Amniotic epithelial cell (primary cell): ENCODE measurements around the gene SYNPR.

Experiments used
- DNase-seq: peaks from one replicate; pipeline ENCODE4 v3.0.0-alpha.2; 2010; ENCODE audit warnings: low read depth

Gene SYNPR

DNA sequence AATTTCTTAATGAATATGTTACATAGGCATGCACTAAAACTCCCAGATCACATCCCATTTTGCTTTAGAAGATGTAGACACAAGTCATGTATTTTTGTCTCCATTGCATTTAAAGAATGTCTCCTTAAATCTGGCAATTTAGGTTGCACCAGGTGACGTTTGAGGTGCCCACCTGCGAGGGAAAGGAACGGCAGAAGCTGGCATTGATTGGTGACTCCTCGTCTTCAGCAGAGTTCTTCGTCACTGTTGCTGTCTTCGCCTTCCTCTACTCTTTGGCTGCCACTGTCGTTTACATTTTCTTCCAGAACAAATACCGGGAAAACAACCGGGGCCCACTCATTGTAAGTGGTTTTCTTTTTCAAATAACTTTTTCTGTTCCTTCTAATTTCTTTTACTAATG lies 278.3 kb downstream of the SYNPR start:
- DNase-seq: no peak

DNA sequence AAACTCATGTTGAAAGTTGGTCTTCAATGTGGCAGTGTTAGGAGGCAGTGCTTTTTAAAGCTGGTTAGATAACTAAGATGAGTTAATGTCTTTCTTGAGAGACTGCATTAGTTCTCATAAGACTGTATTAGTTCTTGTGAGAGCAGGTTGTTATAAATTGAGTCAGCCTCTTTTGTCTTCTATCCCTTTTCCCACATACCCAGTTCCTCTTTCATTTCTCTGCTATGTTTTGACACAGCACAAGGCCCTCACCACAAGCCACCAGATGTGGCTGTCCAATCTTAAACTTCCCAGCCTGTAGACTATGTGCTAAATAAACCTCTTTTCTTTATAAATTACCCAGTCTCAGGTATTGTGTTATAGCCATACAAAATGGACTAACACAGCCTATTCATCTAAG lies 279.8 kb downstream of the SYNPR start:
- no peak for DNase-seq

DNA sequence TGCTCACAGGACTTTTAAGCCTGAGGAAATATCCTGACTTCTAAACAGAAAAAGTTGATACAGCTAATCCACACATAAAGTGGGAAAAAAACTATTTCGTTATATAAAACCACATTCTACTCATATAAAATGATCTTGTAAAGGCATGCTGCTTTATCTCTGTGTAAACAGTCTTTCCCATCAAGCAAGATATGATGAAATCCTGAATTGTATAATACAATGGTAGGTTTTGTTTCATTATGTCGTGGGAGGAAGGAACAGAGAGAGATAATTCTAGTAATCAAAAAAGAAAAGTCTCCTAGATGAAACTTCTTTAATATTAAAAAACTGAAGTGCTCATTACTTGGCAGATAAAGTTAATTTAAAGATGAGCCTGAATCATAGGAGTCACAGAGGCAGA lies 281.8 kb downstream of the SYNPR start:
- peak; percentile 2 for DNase-seq

DNA sequence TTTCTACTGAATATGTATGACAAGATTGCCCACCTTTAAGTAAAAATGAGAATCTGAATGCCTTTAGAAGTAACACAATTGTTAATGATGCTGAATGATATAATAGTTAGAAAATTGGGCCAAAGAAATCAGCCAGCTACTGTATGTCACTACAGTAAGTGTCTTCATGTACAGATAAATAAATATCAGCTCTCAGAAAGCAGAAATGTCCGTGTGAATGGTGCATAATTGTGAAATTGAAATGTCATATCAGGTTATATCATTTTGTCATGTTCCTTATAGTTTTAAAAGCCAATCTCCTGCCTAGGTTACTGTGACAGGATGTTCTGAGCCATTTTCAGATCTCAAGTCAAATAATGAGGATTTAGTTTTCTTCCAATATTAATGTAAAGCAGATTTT lies 283.8 kb downstream of the SYNPR start:
- DNase-seq: no peak

DNA sequence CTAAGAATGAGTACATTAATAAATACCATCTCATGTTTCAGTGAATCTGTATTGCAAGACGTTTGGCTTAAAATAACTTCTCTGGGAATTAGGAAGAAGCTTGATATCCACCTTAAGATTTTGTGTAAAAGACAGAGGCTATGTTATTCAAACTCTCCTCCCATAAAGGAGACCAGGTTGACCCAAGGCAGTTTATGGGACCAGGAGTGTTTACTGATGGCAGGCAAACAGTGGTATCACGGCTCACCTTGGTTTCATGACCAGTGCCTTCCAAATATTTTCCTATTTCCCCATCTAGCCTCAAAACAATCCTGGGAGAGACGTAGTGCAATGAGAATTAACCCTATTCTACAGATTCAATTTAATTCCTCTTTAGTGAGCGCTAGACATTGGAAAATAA lies 284.2 kb downstream of the SYNPR start:
- no peak for DNase-seq

DNA sequence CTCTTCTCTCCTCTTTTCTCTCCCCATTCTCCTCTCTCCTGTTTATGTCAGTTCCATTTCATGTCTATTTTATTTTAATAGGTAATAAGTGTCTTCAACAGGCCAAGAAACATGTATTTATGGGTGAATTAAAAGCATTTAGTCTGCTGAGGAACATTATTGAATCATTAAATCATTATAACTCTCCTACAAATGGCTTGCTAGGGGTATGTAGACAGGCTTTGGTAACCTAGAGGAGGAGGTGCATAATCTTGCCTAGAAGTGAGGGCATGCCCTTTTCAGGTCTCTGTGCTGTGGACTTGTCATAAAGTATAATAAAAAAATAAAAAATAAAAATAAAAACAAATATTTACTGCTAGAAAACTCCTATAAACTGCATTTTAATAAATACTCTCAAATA lies 285.5 kb downstream of the SYNPR start:
- no peak for DNase-seq

DNA sequence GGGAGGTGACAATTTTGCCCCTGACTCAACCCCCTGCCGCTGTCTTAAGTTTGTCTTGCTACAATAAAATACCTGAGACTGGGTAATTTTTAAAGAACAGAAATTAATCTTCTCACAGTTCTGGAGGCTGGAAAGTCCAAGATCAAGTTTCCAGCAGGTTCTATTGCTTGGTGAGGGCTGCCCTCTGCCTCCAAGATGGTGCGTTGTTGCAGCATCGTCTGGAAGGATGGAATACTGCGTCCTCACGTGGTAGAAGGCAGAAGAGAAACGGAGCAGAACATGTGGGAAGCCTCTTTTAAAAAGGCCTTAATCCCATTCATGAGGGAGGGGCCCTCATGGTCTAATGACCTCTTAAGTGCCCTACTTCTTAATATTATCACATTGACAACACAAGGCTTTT lies 287.1 kb downstream of the SYNPR start:
- DNase-seq: no peak

DNA sequence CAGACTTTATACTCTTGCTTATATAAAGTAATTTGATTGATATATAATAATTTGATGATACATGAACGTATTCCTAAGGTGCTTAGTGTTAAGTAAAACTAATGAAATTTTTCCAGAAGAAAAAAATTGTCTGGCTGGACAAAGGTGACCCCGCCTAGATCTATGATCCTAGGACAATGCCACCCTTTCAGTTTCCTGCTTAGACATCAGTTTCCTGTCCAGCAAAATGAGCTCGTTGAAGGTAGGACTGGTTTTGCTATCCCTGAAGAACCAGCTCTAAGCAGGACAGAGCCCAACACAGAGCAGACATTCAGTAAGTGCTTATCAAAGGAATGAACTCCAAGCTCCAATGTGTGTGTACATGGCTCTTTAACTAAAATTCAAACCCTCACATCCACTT lies 293.6 kb downstream of the SYNPR start:
- DNase-seq: no peak

DNA sequence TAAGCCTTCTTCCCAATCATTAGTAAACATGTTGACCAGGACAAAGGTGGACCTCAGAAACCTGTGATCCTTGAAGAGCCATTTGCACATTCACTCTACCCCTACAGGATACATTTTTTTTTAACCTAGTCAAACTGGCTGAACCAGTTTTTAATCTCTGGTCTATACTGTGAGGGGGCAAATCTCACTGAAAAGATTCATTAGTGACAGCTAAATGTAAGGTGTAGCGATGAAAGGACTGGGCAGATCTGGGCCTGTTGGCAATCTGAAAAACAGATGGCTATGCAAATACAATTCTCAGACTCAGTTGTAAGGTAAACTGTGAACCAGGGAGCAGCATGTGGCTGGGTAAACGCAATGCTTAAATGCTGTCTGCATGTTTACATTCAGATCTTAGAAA lies 298.7 kb downstream of the SYNPR start:
- DNase-seq: no peak

DNA sequence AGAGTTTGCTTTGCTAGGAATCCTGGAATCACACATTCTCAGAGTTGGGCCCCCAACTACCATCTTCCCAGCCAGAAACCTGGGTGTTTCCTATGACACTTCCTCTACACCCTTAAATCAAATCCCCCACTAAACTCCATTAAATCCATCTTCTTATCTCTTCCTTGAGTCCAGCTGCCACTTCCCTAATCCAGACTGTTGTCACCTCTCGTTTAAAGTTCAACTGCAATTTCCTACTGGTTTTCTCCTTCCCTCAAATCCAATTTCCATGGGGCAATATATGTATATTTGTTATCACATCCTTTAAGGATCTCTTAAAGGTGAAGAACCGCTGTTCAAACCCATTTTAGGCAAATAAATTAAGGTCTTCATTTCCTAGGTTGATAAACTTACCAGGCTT lies 300.8 kb downstream of the SYNPR start:
- no peak for DNase-seq

DNA sequence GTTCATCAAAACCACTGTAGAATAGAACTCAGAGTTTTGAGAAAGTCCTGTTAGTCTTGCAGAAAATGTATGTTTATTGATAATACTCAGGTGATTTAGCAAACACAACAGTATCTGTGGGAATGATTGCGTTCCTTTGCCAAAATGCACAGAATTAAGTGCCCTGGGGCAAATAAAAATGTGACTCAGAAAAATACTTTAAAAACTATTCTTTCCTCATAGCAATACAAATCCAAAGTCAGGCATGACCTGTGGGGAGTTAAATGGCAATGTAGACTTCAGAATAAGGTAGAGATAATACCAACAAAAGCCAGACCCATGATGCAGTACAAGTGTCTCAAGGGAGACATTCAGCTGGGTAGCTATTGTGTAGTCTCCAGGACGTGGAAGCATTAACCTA lies 302.0 kb downstream of the SYNPR start:
- DNase-seq: no peak

DNA sequence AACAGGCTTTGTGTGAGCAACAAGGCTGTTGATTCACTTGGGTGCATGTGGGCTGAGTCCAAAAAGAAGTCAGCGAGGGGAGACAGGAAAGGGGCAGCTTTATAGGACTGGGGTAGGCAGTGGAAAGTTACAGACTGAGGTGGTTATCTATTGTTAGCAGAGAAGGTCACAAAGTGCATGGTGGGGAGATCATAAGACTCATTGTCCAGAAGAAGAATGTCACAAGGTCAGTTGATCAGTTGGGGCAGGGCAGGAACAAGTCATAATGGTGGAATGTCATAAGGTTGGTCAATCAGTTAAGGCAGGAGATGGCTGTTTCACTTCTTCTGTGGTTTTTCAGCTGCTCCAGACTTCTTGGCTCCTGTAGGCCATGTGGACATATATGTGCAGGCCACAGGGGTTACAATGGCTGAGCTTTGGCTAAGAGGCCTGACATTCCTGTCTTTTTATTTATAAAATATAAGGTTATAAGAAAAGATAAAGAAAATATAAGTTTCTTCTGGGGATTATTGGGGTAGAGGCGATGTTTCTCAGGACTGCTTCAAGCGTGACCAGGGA lies 304.9 kb downstream of the SYNPR start:
- DNase-seq: no peak

DNA sequence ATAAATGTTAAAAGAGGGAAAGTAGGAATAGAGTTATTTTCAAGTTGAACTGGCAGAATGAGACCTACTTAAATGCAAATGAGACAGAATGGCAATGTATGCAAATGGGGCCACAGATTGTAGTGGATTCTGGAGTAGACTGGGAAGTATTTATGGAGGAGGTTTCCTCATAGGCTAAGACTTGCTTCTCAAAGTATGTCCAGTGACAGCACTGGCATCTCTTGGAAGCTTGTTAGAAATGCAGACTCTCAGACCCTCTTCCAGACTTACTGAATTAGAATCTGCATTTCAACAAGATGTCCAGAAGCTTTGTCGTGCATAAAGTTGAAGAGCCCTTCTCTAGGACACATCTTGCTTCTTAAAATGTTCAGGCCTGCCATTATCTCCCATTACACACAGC lies 306.6 kb downstream of the SYNPR start:
- DNase-seq: no peak

DNA sequence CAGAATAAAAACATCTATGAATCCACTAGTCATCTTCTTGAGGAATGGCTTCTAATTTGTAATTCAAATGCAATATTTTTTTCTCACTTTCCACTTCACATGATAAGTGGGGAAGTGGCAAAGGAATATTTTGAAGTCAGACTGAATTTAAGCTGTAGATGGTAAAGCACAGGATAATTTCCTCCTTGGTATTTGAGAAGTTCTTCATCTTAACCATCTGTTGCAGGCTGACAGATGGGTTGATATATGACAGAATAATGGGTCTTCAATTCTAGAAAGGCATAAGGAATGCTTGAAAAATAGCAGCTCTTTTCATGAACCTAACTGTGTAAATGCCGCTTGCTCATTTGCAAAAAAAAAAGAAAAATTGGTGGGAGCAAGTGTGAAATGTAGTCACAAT lies 307.8 kb downstream of the SYNPR start:
- no peak for DNase-seq

DNA sequence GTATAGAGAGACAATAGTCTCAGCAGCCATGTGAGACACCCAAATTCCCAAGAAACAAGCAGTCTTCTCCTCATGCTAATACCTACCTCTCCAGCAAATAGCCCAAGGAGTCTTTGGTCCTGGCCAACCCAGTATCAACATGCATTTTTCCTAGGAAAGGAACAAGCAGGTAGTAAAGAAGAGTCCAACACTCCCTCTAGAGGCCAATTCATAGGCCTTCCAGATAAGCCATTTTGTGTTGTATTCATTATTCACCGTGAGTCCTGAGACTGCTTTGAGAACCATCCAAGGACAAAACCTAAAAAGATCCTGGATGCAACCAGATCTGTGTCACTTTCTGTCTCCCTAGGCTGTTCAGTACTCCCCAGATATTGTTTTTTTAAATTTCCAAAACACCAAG lies 310.8 kb downstream of the SYNPR start:
- no peak for DNase-seq

DNA sequence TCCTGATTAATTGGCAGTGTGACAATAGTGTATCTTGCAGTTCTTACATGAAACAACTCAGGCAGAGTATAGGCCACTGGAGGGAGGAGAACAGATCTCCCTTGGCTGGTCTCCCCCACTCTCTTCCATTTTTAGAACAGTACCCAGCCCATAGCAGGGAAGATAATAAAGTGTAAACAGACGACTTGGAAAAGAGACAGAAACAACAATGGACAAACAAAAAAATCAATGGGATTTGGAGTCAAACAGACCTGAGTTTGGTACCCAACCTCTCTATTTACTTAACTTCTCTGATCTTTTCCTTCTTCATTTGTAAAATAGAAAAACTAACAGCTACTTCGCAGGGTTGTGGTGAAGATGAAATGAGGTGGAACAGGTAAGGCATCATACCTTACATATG lies 315.7 kb downstream of the SYNPR start:
- no peak for DNase-seq

DNA sequence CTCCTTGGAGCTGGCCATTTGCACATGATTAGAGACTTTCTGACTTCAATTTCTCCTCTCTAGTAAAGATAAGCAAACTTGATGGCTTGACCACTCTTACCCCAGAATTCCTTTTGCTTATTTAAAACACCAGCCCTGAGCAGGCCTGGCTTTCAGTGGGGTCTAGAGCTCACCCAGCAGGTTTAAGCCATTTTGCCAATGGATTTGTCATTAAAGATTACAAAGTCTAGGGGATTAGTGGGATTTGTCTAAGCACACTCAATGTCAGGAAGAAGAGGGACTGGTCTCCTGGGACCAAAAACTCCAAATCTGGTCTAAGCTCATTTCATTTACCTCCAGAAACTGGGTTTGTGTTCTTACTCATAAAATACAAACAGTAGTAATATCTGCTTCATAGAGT lies 317.1 kb downstream of the SYNPR start:
- no peak for DNase-seq

DNA sequence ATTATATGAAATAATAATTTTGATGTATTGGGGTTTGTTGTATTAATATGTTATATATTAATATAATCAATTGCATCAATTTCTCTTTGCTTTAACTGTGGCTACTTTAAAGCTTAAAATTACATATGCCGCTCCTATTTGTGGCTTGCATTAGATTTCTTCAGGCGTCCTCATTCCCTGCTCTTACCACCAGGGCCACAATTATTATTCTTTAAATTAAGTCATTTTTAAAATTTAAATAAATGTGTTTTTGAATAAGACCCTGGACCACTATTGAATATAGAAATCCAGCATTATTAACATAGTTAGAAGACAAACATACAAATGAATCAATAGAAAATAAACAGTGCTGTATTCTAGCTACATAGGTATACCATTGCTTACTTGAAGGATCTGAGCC lies 318.9 kb downstream of the SYNPR start:
- DNase-seq: no peak

DNA sequence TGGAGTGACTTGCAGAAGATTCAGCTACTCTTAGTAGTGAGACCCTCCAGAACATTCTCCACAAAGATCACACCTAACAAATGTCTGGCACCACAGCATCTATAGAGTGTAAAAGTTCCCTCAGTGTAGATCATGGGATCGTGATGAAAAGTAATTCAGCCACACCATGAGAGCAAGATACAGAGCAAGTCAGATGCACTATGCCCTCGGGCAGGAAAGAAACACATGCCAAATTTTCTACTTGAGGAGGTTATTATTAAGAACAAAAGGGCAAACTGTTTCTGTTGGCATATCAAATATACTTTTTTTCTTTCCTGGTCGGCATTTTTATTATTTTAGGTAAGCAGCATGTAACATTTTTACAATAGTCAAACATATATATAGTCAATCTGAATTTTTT lies 329.6 kb downstream of the SYNPR start:
- no peak for DNase-seq

DNA sequence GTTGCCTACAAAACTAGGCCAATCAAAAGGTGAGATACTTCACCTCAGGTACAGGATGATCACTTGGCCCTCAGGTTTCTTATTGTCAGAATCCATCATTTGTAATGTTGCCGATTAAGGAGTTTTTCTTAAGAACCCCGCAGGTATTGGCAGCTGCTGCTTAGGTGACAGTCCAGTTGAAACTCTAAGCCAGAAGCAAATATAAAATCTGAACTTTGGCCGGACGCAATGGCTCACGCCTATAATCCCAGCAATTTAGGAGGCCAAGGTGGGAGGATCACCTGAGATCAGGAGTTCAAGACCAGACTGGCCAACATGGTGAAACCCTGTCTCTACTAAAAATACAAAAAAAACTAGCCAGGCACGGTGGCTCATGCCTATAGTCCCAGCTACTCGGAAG lies 331.3 kb downstream of the SYNPR start:
- no peak for DNase-seq

DNA sequence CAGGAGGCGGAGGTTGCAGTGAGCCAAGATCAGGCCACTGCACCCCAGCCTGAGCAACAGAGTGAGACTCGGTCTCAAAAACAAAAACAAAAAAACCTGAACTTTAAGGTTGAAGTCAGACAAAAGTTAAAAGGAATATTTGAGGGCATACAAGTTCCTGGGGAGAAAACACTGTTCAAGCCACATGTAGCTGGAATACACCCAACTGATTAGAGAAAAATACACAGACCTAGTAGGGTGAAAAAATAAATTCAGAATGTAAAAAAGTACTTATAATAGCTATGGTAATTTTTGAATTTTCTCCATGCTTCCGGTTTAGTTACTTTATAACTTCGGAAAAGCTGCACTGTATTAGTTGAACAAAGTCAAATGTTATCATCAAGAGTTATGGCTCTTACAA lies 331.7 kb downstream of the SYNPR start:
- DNase-seq: no peak

DNA sequence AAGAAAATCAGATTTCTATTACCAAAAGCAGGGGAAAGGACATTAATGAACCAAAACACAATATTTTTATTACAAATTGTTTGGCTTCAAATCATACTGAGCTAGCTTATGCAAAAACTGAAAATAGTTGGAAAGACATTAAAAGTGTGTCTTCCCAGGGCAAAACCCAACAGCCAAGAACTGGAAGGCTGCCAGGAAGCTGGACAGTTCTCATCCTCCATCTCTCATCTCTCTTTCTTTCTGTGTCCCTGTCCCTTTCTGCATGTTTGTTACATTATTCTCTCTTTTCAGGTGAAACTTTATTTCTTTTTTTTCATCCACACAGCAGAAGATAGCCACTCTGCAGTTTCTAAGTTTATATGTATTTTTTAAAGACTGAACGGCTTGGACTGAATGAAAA lies 333.3 kb downstream of the SYNPR start:
- no peak for DNase-seq

DNA sequence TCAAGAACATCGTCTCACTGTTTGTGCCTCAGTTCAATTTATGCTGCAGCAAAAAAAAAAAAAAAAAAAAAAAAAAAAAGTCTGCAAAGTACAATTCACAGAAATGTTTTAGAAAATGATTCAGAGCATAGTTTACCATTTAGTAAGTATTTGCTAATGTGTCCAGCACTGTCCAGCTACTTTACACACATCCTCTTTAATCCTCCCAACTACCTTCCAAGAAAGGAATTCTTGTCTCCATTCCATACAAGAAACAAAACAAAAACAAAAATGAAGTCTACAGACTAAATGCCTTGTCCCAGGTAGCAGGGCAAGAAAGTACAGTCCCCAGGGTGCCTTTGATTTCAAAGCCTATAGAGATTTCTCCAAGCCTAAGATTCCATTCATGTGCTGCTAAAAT lies 335.5 kb downstream of the SYNPR start:
- no peak for DNase-seq

DNA sequence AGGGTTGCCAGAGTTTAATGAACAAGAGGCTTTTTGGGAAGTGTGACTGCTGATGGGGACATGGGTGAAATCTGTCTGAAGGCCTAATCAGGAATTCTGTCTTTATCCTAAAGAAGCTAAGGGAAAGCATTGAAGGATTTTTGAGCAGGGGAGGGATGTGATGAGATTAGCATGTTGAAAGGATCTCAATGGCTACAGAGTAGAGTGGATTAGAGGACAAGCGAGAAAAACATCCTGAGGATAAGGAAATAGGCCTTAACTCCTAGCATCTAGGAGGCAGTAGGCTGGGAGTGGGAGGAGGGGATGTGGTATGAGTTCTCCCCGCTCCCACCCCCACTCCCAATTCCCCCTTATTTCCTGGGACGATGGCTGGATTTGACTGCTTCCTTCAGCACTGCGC lies 339.3 kb downstream of the SYNPR start:
- no peak for DNase-seq

DNA sequence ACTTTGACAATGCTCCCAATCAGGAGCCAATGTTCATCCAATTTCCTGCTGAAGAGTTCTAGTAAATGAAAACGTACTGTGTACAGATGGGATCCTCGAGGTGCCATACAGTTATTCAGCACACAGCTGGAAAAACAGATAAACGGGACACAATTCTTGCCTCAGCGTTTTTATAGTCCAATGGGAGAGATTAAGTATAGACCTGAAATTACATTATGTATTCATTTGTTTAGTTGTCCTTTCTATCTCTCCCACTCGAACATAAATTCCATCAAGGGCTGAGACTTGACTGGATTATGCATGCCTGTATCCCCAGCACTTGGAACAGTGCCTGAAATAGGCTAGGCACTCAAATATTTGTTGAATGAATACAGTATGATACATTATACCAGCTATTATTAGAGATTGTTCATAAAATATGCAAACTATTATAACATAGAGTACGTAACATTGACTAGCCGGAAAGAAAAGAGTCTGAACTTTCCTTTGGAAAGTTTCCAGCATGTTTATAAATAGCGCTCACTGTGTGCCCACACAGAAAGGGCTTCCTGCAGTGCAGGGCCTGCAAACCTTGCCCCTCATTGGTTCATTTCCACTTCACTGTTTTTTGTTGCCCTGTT lies 346.9 kb downstream of the SYNPR start:
- peak; percentile 62 for DNase-seq
